ENCODE results near the gene RAPSN. TPM values are rescaled to one million over a fixed set of nuclear protein-coding genes. Genes with fewer than 3 reads are reported as not detected.

Gene RAPSN
- 0.42 and 1.0 TPM in 2 replicates for total RNA-seq

GRCh38 chr11:47448566-47449427 is at the start of gene RAPSN:
RAPSN (minus strand) TSS chr11:47449136; CDS start chr11:47448964, 172 bp downstream.
- no peak within 1 kb of the TSS for H3K27ac Mint-ChIP-seq
- DNase-seq: no peak
- peaks cover 2% of the 10 kb centered on the region for H3K4me1 Mint-ChIP-seq
- H3K36me3 Mint-ChIP-seq (ENCODE audit: low read depth): no peaks in the 10 kb centered on the region
- intact Hi-C loops (cut with micrococcal nuclease): no loop called here
- no peaks in the 10 kb centered on the region for H3K9me3 Mint-ChIP-seq
- no peaks in the 10 kb centered on the region for H3K27me3 Mint-ChIP-seq
- H3K4me3 Mint-ChIP-seq: no peak within 1 kb of the TSS

GRCh38 chr11:47498149-47498548 is 49.2 kb upstream of the RAPSN start:
- no peaks in the 10 kb centered on the region for H3K9me3 Mint-ChIP-seq
- peak overlapping the region; percentile 34 for H3K27ac Mint-ChIP-seq
- H3K36me3 Mint-ChIP-seq (ENCODE audit: low read depth): peaks cover 31% of the 10 kb centered on the region
- peaks cover 19% of the 10 kb centered on the region for H3K4me1 Mint-ChIP-seq
- no peak overlapping the region for H3K4me3 Mint-ChIP-seq
- DNase-seq: no peak
- intact Hi-C loops (cut with micrococcal nuclease): no loop called here
- H3K27me3 Mint-ChIP-seq: no peaks in the 10 kb centered on the region

DNA sequence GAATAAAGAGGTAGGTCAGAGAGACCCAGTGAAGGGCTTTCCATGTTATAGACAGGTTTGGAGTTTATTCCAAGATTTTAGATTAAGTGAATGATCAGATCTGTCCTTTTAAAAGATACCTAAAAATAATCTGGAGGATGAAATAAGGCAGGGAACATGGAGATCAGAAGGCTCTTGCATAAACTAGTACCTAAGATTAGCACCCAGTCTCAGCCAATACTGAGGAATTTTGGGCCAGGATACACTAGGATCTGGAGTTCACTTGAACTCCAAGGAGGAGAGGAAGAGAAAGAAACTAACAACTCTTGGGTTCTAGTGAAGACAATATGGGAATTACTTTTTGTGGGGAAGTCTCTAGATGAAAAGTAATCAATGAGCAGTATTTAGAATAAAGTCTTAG is 47.9 kb upstream of the RAPSN start:
- intact Hi-C loops (cut with micrococcal nuclease): no loop called here
- no peaks in the 10 kb centered on the region for H3K27me3 Mint-ChIP-seq
- no peaks in the 10 kb centered on the region for H3K9me3 Mint-ChIP-seq
- no peak overlapping the region for H3K27ac Mint-ChIP-seq
- peaks cover 33% of the 10 kb centered on the region for H3K36me3 Mint-ChIP-seq (ENCODE audit: low read depth)
- no peak for DNase-seq
- no peak overlapping the region for H3K4me3 Mint-ChIP-seq
- peaks cover 17% of the 10 kb centered on the region for H3K4me1 Mint-ChIP-seq

DNA sequence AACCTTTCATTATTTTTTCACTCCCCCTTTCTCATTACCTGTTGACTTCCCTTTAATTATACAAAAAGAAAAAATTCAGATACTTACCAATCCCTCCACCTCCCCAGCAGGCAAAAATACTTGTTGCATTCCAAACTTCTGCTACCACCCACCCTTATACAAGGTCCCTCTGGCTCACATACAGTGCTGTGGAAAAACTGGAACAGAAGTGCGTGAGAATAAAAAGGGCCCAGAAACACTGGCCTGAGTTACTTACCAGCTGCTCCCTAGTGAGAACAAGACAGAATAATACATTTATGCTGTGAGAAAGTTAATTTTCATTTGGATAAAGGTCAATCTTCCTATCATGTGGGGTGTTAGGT is 46.9 kb upstream of the RAPSN start:
- H3K27ac Mint-ChIP-seq: no peak overlapping the region
- intact Hi-C loops (cut with micrococcal nuclease): no loop called here
- no peaks in the 10 kb centered on the region for H3K27me3 Mint-ChIP-seq
- peaks cover 16% of the 10 kb centered on the region for H3K4me1 Mint-ChIP-seq
- H3K36me3 Mint-ChIP-seq (ENCODE audit: low read depth): peaks cover 32% of the 10 kb centered on the region
- H3K4me3 Mint-ChIP-seq: no peak overlapping the region
- no peaks in the 10 kb centered on the region for H3K9me3 Mint-ChIP-seq
- DNase-seq: no peak

- no peaks in the 10 kb centered on the region for H3K9me3 Mint-ChIP-seq
- H3K27me3 Mint-ChIP-seq: no peaks in the 10 kb centered on the region
- peaks cover 27% of the 10 kb centered on the region for H3K36me3 Mint-ChIP-seq (ENCODE audit: low read depth)
- peaks cover 12% of the 10 kb centered on the region for H3K4me1 Mint-ChIP-seq
- DNase-seq: no peak
- H3K4me3 Mint-ChIP-seq: no peak overlapping the region
- no peak overlapping the region for H3K27ac Mint-ChIP-seq
- intact Hi-C loops (cut with micrococcal nuclease): no loop called here
Observed at GRCh38 chr11:47495011-47495855, 46.3 kb upstream of the RAPSN start.

- DNase-seq: no peak
- peaks cover 14% of the 10 kb centered on the region for H3K4me1 Mint-ChIP-seq
- H3K4me3 Mint-ChIP-seq: no peak overlapping the region
- H3K36me3 Mint-ChIP-seq (ENCODE audit: low read depth): peaks cover 48% of the 10 kb centered on the region
- no peaks in the 10 kb centered on the region for H3K27me3 Mint-ChIP-seq
- intact Hi-C loops (cut with micrococcal nuclease): no loop called here
- H3K9me3 Mint-ChIP-seq: no peaks in the 10 kb centered on the region
- peak overlapping the region; percentile 13 for H3K27ac Mint-ChIP-seq
Observed at GRCh38 chr11:47489395-47489755, 40.4 kb upstream of the RAPSN start.

DNA sequence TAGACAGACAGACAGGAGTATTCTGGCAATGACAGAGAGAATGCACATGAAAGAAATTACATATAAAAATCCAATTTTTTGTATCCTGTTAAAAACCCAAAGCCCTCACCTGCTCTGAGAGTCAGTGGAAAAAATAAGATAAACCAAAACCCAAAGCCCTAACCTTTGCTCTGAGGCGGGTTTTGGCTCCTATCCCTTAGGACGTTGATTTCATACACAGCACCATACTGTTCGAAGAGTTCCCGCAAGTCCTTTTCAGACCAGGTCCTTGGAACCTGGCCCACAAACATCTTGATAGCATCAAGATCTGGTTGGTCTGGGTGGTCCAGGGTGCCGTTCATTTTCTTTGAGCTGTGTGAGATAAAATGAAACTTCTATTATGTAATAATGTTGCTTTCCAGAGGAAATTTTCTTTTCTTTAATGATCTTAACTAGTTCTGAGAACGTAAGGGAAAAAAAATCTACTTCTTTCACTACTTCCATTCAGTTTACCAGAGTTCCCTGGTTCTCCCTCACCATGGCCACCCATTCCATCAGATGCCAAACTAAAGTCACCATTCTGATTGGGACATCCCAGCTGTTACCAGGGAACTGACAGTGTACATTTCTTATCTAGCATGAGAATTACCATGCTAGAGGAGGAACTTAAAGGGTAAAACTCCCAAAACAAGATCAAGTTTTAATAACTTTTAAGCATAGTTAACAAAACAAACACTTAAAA is 39.9 kb upstream of the RAPSN start:
- DNase-seq: no peak
- no peaks in the 10 kb centered on the region for H3K27me3 Mint-ChIP-seq
- intact Hi-C loops (cut with micrococcal nuclease): no loop called here
- no peaks in the 10 kb centered on the region for H3K9me3 Mint-ChIP-seq
- H3K27ac Mint-ChIP-seq: peak overlapping the region; percentile 13
- peaks cover 14% of the 10 kb centered on the region for H3K4me1 Mint-ChIP-seq
- H3K4me3 Mint-ChIP-seq: no peak overlapping the region
- H3K36me3 Mint-ChIP-seq (ENCODE audit: low read depth): peaks cover 48% of the 10 kb centered on the region

GRCh38 chr11:47488111-47488510 is 39.2 kb upstream of the RAPSN start:
- Mint-ChIP-seq H3K27me3 (no peaks in the 10 kb centered on the region), H3K36me3 (ENCODE audit: low read depth) (peaks cover 51% of the 10 kb centered on the region), H3K27ac (peak overlapping the region; percentile 14), H3K4me3 (no peak overlapping the region), H3K9me3 (no peaks in the 10 kb centered on the region), H3K4me1 (peaks cover 14% of the 10 kb centered on the region)
- no peak for DNase-seq
- intact Hi-C loops (cut with micrococcal nuclease): no loop called here

- Mint-ChIP-seq H3K9me3 (no peaks in the 10 kb centered on the region), H3K27me3 (no peaks in the 10 kb centered on the region), H3K4me3 (no peak overlapping the region), H3K27ac (peak overlapping the region; percentile 9), H3K36me3 (ENCODE audit: low read depth) (peaks cover 50% of the 10 kb centered on the region), H3K4me1 (peaks cover 12% of the 10 kb centered on the region)
- intact Hi-C loops (cut with micrococcal nuclease): no loop called here
- DNase-seq: no peak
Observed at GRCh38 chr11:47487421-47487820, 38.5 kb upstream of the RAPSN start.

DNA sequence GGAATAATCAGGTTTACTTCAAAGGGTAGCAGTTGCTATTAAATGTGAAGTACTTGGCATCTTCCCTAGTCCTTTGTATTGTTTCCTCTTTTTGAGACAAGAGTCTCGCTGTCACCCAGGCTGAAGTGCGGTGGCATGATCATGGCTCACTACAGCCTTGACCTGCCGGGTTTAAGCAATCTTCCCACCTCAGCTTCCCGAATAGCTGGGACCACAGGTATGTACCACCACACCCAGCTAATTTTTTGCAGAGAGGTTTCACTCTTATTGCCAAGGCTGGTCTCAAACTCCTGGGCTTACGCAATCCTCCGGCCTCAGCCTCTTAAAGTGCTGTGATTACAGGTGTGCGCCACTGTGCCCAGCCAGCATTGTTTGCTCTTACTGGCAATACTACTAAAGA is 36.2 kb upstream of the RAPSN start:
- no peak for DNase-seq
- peaks cover 12% of the 10 kb centered on the region for H3K4me1 Mint-ChIP-seq
- no peaks in the 10 kb centered on the region for H3K27me3 Mint-ChIP-seq
- H3K27ac Mint-ChIP-seq: no peak overlapping the region
- intact Hi-C loops (cut with micrococcal nuclease): no loop called here
- peaks cover 61% of the 10 kb centered on the region for H3K36me3 Mint-ChIP-seq (ENCODE audit: low read depth)
- no peaks in the 10 kb centered on the region for H3K9me3 Mint-ChIP-seq
- H3K4me3 Mint-ChIP-seq: no peak overlapping the region

DNA sequence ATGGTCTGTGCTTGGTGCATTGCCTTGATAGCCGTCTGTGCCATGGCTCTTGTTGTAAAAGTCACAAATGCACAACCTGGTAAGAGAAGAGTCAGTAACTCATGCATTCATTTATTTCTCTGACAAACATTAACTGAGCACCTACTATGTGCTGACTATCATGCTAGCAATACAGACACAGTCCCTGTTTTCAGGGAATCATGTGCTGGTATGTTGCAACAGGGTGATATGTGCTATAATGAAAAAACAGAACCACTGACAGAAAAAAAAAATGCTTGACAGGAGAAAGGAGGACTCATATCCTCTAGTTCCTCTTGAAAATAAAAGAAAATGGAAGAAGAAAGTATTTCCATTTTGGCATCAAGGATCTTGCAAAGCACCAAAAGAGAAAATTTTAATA is 34.5 kb upstream of the RAPSN start:
- H3K36me3 Mint-ChIP-seq (ENCODE audit: low read depth): peaks cover 72% of the 10 kb centered on the region
- H3K4me1 Mint-ChIP-seq: peaks cover 8% of the 10 kb centered on the region
- H3K4me3 Mint-ChIP-seq: no peak overlapping the region
- H3K27ac Mint-ChIP-seq: peak overlapping the region; percentile 1
- intact Hi-C loops (cut with micrococcal nuclease): no loop called here
- H3K9me3 Mint-ChIP-seq: no peaks in the 10 kb centered on the region
- DNase-seq: no peak
- H3K27me3 Mint-ChIP-seq: no peaks in the 10 kb centered on the region

DNA sequence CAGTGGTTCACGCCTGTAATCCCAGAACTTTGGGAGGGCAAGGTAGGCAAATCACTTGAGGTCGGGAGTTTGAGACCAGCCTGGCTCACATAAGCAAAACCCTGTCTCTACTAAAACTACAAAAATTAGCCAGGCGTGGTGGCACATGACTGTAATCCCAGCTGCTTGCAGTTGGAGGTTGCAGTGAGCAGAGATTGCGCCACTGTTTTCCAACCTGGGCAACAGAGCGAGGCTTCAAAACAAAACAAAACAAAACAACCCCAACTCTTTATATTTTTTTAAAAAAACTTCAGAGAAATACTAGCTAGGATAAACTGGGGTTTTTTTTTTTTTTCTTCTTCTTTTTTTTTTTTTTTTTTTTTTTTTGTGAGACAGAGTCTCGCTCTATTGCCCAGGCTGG is 31.8 kb upstream of the RAPSN start:
- H3K4me3 Mint-ChIP-seq: no peak overlapping the region
- H3K27me3 Mint-ChIP-seq: no peaks in the 10 kb centered on the region

DNA sequence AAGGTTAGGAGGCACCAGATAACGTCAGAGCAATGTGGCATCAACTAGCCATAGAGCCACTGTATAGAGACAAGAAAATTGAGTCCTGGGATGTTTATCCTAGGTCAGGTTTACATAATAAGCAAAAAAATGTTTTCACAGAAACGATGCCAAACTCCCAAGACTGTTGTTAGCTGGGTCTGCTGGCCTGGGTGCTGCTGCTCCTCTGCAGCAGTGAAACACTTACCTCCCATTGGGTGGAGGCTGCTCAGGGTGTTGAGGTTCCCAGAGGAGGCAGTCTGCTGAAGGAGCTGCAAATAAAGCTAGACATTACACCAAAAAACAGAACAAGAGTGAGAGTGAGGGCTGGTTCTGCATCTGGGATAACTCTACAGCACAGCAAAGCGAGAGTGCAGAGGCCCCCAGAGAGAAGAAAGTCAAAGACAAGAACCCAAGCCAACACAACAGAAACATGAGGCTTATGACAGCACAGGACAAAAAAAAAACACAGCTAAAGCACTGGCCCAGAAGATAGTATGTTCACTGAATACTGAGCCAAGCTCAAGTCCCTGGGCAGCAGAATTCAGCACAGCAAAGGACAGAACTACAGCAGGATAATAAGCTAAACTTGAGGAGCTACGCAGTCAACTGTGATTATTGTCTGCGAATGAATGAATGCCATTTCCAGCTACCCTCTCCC is 29.9 kb upstream of the RAPSN start:
- intact Hi-C loops (cut with micrococcal nuclease): no loop called here
- Mint-ChIP-seq H3K36me3 (ENCODE audit: low read depth) (peaks cover 73% of the 10 kb centered on the region), H3K9me3 (no peaks in the 10 kb centered on the region), H3K4me1 (peaks cover 7% of the 10 kb centered on the region), H3K27ac (peak overlapping the region; percentile 81), H3K27me3 (no peaks in the 10 kb centered on the region), H3K4me3 (no peak overlapping the region)
- no peak for DNase-seq

More for the DNA sequence above, 31.8 kb upstream of the RAPSN start:
- H3K4me1 Mint-ChIP-seq: peaks cover 7% of the 10 kb centered on the region
- H3K27ac Mint-ChIP-seq: no peak overlapping the region
- intact Hi-C loops (cut with micrococcal nuclease): no loop called here
- DNase-seq: no peak
- H3K36me3 Mint-ChIP-seq (ENCODE audit: low read depth): peaks cover 69% of the 10 kb centered on the region
- H3K9me3 Mint-ChIP-seq: no peaks in the 10 kb centered on the region

All from activated CD4-positive, alpha-beta T cell treated with anti-CD3 and anti-CD28 coated beads, Interleukin-2, amount 10 ng/mL, durations not matched to agents 24 days and 14 days (primary cell).